ENCODE results near the gene AK2. TPM values are rescaled to one million over a fixed set of nuclear protein-coding genes. Genes with fewer than 3 reads are reported as not detected.
"Not testable (repeated sequence)": the region's sequence is repeated elsewhere in the genome, so short reads cannot be mapped to it uniquely, and the experiment has no call there.

The AK2 gene
- 236 TPM for polyA plus RNA-seq (ENCODE audit: insufficient read length)
- long read RNA-seq, donor 1, transcript AK2-202 (7 exons, 3,586 nt): minor isoform, 22 of 126 reads
- long read RNA-seq, donor 1, transcript AK2-201 (6 exons, 1,021 nt): major isoform, 52 of 126 reads
- long read RNA-seq, donor 1, partial matches to known transcripts: 42 of 126 reads
- long read RNA-seq, donor 1, other reads (novel, unspliced or antisense): 0 of 126 reads
- long read RNA-seq, donor 2, transcript AK2-201 (6 exons, 1,021 nt): major isoform, 35 of 90 reads
- long read RNA-seq, donor 2, transcript AK2-202 (7 exons, 3,586 nt): minor isoform, 26 of 90 reads
- long read RNA-seq, donor 2, partial matches to known transcripts: 26 of 90 reads
- long read RNA-seq, donor 2, other reads (novel, unspliced or antisense): 0 of 90 reads
- long read RNA-seq, donor 3, transcript AK2-201 (6 exons, 1,021 nt): major isoform, 32 of 81 reads
- long read RNA-seq, donor 3, transcript AK2-206 (5 exons, 811 nt): minor isoform, 6 of 81 reads
- long read RNA-seq, donor 3, transcript AK2-202 (7 exons, 3,586 nt): minor isoform, 18 of 81 reads
- long read RNA-seq, donor 3, partial matches to known transcripts: 20 of 81 reads
- long read RNA-seq, donor 3, other reads (novel, unspliced or antisense): 0 of 81 reads
- long read RNA-seq, donor 4, partial matches to known transcripts: 0 of 4 reads
- long read RNA-seq, donor 4, other reads (novel, unspliced or antisense): 0 of 4 reads
- long read RNA-seq, donor 5, transcript AK2-202 (7 exons, 3,586 nt): minor isoform, 38 of 180 reads
- long read RNA-seq, donor 5, transcript AK2-201 (6 exons, 1,021 nt): major isoform, 77 of 180 reads
- long read RNA-seq, donor 5, transcript AK2-206 (5 exons, 811 nt): minor isoform, 8 of 180 reads
- long read RNA-seq, donor 5, partial matches to known transcripts: 52 of 180 reads
- long read RNA-seq, donor 5, other reads (novel, unspliced or antisense): 0 of 180 reads
- long read RNA-seq, donor 6, transcript AK2-202 (7 exons, 3,586 nt): minor isoform, 35 of 110 reads
- long read RNA-seq, donor 6, transcript AK2-201 (6 exons, 1,021 nt): major isoform, 41 of 110 reads
- long read RNA-seq, donor 6, partial matches to known transcripts: 26 of 110 reads
- long read RNA-seq, donor 6, other reads (novel, unspliced or antisense): 0 of 110 reads
- long read RNA-seq, donor 7, transcript AK2-201 (6 exons, 1,021 nt): major isoform, 70 of 135 reads
- long read RNA-seq, donor 7, transcript AK2-202 (7 exons, 3,586 nt): minor isoform, 19 of 135 reads
- long read RNA-seq, donor 7, transcript AK2-206 (5 exons, 811 nt): minor isoform, 5 of 135 reads
- long read RNA-seq, donor 7, partial matches to known transcripts: 35 of 135 reads
- long read RNA-seq, donor 7, other reads (novel, unspliced or antisense): 0 of 135 reads
- long read RNA-seq, donor 8, transcript AK2-201 (6 exons, 1,021 nt): major isoform, 22 of 46 reads
- long read RNA-seq, donor 8, transcript AK2-202 (7 exons, 3,586 nt): minor isoform, 9 of 46 reads
- long read RNA-seq, donor 8, partial matches to known transcripts: 13 of 46 reads
- long read RNA-seq, donor 8, other reads (novel, unspliced or antisense): 0 of 46 reads

- peak; percentile 96 for DNase-seq
Measured at GRCh38 chr1:33036526-33037503, at the start of gene AK2. Gene AK2, minus strand, starts transcription at chr1:33036883. Its CDS starts 55 bp downstream, at chr1:33036828.

DNA sequence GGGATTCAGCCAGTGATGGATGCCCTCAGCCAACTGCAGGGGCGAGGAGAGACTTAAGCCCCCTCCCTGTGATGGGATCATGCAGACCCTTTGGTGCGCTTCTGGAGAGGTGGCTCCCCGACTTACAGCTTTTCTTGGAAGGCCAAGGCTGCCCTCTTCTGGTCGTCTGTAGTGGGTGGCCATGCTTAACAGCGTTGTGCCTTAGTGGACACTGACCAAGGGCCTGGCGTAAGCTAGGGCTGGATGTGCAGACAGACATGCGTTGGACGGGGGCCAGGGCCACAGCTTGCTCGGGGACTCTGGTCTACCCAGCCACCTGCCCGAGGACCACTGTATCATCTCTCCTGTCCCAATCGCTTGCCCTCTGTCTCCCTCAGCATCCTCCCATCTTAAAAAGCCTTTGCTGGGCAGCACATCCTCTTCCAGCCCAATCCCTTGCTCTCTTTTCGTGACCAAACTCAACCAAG lies 49.7 kb upstream of the AK2 start:
- peak; percentile 80 for DNase-seq

DNA sequence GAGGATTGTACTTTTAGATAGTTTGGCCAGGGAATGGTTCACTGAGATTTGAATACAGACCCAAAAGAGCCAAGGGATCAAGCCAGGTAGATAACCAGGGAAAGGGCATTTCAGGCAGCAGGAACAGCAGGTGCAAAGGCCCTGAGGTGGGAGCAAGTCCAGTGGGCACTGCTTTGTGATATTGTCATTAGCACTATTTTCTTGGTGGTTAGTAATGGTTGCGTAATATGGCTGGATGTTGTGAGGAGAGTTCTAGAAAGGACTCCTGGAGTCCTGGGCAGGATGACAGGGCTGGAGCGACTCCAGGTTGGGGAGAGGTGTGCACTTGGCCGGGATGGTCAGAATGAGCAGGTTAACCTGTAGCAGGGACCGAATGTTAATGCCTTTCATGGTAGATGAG lies 48.6 kb upstream of the AK2 start:
- no peak for DNase-seq

DNA sequence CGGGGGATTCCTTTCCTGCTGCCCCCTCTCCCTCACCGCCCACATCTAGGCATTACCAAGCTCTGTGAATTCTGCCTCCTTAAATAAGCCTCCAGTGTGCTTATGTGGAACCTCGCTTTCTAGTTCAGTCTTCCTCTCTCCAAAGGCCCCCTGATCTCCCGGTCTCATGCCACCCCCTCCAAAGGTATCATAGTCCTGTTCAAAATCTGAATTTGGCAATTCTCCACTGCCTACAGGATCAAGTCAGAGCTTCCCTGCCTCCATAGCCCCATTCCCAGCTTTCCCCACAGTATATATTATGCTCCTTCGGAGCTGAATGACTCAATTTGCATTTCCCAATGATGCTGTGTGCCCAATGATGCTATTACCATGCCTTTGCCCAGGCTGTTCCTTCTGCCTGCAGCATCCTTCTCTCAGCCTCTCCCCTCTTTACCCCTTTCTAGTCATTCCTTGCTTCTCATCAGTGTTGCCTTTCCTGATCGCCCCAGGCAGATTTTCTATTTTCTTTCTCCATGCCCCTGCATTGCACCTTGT lies 46.0 kb upstream of the AK2 start:
- DNase-seq: no peak

DNA sequence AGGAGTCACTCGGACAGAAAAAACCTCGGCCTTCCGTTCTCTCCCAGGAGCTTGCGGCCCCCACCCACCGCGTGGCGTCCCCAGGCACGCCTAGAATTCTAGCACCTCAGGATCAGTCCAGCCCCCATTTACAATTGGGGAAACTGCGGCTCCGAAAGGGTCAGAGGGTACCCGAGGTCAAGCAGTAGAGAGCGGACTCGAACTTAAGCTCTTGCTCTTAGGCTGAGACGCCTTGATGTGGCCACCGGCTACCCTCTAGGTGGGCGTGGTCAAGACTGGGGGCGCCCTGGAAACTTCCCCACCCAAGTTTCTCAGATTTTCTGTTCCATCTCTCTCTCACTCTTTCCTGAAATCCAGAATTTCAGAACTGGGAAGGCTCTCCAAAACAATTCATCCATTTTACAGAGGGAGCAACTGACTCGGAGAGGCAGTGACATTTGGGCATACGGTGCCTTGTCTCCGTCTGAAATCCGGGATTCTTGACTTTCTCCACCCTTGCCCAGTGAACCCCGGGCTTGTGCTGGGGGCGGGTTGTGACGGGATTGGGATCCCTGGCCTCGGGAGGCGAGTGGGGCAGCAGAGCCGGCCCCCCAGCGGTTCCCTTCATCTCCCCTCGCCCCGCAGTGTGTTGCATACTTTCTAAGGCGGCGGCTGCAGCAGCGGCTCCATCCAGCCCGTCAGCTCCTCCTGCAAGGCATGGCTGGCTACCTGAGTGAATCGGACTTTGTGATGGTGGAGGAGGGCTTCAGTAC lies 45.0 kb upstream of the AK2 start:
- DNase-seq: no peak

- DNase-seq: peak; percentile 93
Measured at GRCh38 chr1:33080885-33081553, 44.3 kb upstream of the AK2 start, which contains the start of gene AZIN2. Gene AZIN2, plus strand, starts transcription at chr1:33081153. Its CDS starts 1,097 bp downstream, at chr1:33082250.

DNA sequence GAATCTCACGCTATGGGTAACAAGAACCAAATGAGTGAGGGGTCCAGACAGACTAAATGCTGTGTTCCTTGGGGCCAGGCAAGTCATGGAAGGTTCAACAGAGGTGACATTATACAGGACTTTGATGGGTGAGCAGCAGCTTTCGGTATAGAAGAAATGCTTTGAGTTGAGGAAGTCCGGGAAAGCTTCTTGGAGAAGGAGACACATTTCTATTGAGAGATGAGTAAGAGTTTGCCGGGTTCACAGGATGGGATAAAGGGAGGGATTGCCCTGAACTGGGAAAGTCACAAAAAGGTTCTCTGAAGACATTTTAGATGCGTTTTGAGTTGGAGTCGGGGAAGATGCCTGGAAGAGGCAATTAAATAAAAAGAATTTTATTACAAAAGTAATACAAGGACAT lies 43.7 kb upstream of the AK2 start:
- DNase-seq: no peak

- no peak for DNase-seq
Measured at GRCh38 chr1:33078030-33078591, 41.4 kb upstream of the AK2 start.

DNA sequence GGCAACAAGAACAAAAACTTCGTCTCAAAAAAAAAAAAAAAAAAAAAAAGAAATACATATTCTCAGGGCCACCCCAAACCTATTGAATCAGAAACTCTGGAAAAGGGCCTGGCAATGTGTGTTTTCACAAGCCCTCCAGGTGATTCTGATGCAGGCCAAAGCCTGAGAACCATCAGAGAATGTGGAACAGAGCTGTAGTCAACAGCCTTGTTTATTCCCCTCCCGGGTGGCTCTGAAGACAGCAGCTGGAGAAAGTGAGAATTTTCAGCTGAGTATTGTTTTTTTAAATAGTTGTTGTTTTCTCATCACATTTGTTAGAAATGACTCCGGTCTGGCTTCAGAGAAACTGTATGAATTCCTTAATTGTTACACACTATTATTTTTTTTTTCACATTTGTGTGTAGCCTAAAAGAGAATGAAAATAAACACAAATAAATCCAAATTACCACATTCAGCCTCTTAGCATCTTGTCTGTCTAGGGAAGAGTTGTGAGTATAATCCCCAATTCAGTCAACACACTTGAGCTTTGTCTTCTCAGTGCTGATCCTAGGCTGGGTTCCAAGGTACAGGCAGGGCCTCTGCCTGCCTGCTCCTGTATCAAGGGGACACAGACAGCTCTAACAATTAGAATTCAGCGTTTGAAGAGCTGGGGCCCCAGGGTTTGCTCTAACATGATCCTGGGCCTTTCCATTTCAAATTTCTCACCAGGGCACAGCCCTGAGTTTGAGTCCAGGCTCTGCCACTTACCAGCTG lies 37.7 kb upstream of the AK2 start:
- no peak for DNase-seq

DNA sequence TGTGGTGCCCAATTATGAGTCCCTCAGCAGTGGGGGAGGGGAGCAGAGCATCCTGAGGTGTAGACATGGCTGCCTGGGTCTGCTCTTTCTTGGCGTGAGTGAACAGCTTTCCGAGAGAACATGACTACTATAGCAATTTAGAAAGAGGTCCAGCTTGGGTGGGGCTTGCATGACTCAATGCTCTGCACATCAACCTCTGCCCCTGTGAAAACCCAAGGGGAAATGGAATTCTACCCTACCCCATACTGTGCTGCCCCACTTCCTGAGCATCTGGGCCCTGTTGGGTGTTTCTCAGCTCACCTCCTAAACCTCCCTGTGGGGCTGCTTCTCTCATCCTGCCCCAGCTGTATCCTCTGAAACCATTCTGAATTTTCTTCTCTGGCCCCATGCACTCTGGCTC lies 36.0 kb upstream of the AK2 start:
- DNase-seq: no peak

DNA sequence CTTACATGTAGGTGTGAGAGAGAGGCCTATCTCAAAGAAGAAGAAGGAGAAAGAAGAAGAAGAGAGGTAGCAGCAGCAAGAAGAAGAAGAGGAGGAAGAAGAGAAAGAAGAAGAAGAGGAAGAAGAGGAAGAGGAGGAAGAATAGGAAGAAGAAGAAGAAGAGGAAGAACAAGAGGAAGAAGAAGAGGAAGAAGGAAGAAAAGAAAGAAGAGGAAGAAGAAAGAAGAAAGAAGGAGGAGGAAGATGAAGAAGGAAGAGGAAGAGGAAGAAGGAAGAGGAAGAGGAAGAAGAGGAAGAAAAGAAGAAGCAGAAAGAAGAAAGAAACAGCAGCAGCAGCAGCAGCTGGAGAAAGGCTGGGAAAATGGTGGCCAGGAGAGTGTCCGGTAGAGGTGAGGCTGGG lies 33.9 kb upstream of the AK2 start:
- DNase-seq: no peak

DNA sequence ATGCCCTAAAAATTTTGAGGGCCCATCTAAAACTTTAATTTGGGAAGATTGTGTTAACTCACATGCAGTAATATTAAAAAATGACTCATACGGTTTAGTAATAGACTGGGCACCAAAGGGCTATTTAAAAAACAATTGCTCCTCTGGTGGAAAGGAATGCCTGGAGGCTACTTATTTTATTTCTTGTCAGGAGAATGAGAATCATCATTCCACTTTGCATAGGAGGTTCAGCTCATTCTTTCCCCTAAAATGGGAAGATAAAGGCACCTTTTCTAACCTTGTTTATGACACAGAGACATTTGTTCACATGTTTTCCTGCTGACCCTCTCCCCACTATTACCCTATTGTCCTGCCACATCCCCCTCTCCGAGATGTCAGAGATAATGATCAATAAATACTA lies 31.4 kb upstream of the AK2 start:
- DNase-seq: not testable (repeated sequence)

- DNase-seq: not testable (repeated sequence)
Measured at GRCh38 chr1:33066477-33066876, 29.8 kb upstream of the AK2 start.

GRCh38 chr1:33065301-33065700 lies 28.6 kb upstream of the AK2 start:
- DNase-seq: no peak

- not testable (repeated sequence) for DNase-seq
Measured at GRCh38 chr1:33064284-33064683, 27.6 kb upstream of the AK2 start.

- no peak for DNase-seq
Measured at GRCh38 chr1:33061834-33062233, 25.2 kb upstream of the AK2 start.

- no peak for DNase-seq
Measured at GRCh38 chr1:33060579-33061083, 23.9 kb upstream of the AK2 start.

Measured in left kidney (tissue), 8 donors.